IMR-90 (cell line): ENCODE data around the gene MGLL. TPM values are rescaled to one million over a fixed set of nuclear protein-coding genes. Genes with fewer than 3 reads are reported as not detected.

ENCODE experiments used
- ATAC-seq: fragments of 200-7000 bp; cut with Tn5 transposase; 2 replicates; pipeline ENCODE4 v1.9.1; 2020; ENCODE audit warnings: low read depth, mild to moderate bottlenecking, moderate library complexity
- BruUV-seq: library from RNA; stranded (reverse); fragments of 400-500 nt; replicated peaks from 2 replicates; lab custom pipeline; 2021; lab: Mats Ljungman, UMichigan
- CTCF ChIA-PET: fragments of 300-600 bp; formaldehyde crosslinking; extraction: SDS; loops from one replicate; lab custom pipeline; 2021; ENCODE audit warnings: antibody characterized with exemption; lab: Yijun Ruan, JAX
- POLR2A ChIA-PET: fragments of 300-600 bp; sonication (Branson Sonifier 250); formaldehyde crosslinking; loops from one replicate; lab custom pipeline; 2022; ENCODE audit warnings: antibody characterized with exemption; ENCODE audit not compliant: unreplicated experiment; lab: Charles Lee
- DNase-seq: peaks from one replicate; pipeline ENCODE4 v3.0.0; 2013
- H2AFZ ChIP-seq: replicated peaks from 2 replicates; pipeline ENCODE3; 2013; ENCODE audit warnings: low read length, mild to moderate bottlenecking; ENCODE audit not compliant: poor library complexity
- H2AK5ac ChIP-seq: 2 replicates; pipeline ENCODE4 v1.6.1; 2013; ENCODE audit warnings: low read depth, low read length, inconsistent platforms
- H2AK9ac ChIP-seq: replicated peaks from 2 replicates; pipeline ENCODE3; 2013; ENCODE audit warnings: mild to moderate bottlenecking, low read depth, low read length, moderate library complexity; ENCODE audit not compliant: poor library complexity
- H2BK120ac ChIP-seq: 2 replicates; pipeline ENCODE4 v1.6.1; 2013; ENCODE audit warnings: low read depth, low read length, inconsistent platforms
- H2BK15ac ChIP-seq: 3 replicates; pipeline ENCODE4 v1.6.1; 2013; ENCODE audit warnings: low read depth, low read length, inconsistent platforms
- H2BK20ac ChIP-seq: 2 replicates; pipeline ENCODE4 v1.6.1; 2013; ENCODE audit warnings: low read depth, mild to moderate bottlenecking, inconsistent platforms, low read length, moderate library complexity
- H2BK5ac ChIP-seq: 2 replicates; pipeline ENCODE4 v1.6.1; 2013; ENCODE audit warnings: mild to moderate bottlenecking, low read depth, low read length, inconsistent platforms; ENCODE audit not compliant: poor library complexity, severe bottlenecking
- H3K14ac ChIP-seq: replicated peaks from 2 replicates; pipeline ENCODE4 v1.6.1; 2013; ENCODE audit warnings: low read depth, low read length, inconsistent platforms
- H3K18ac ChIP-seq: 2 replicates; pipeline ENCODE4 v1.6.1; 2013; ENCODE audit warnings: low read depth, low read length, control low read depth
- H3K23ac ChIP-seq: 2 replicates; pipeline ENCODE4 v1.6.1; 2013; ENCODE audit warnings: low read depth, low read length, inconsistent platforms
- H3K27ac ChIP-seq: 2 replicates; pipeline ENCODE4 v1.5.1; 2013; ENCODE audit warnings: mild to moderate bottlenecking, control low read depth, low read length; ENCODE audit not compliant: insufficient read depth
- H3K27me3 ChIP-seq: 2 replicates; pipeline ENCODE4 v1.6.1; 2013; ENCODE audit warnings: low read length; ENCODE audit not compliant: control insufficient read depth, insufficient read depth
- H3K36me3 ChIP-seq: 2 replicates; pipeline ENCODE4 v1.6.1; 2013; ENCODE audit warnings: low read length, mixed read lengths; ENCODE audit not compliant: control insufficient read depth, insufficient read depth
- H3K4ac ChIP-seq: 2 replicates; pipeline ENCODE4 v1.6.1; 2013; ENCODE audit warnings: low read depth, low read length, inconsistent platforms
- H3K4me1 ChIP-seq: 2 replicates; pipeline ENCODE4 v1.6.1; 2013; ENCODE audit warnings: low read length, mixed read lengths; ENCODE audit not compliant: control insufficient read depth, insufficient read depth
- H3K4me2 ChIP-seq: 2 replicates; pipeline ENCODE4 v1.6.1; 2013; ENCODE audit warnings: low read depth, mild to moderate bottlenecking, control low read depth, low read length, moderate library complexity
- H3K4me3 ChIP-seq: 2 replicates; pipeline ENCODE4 v1.5.1; 2013; ENCODE audit warnings: low read depth, mild to moderate bottlenecking, control low read depth, low read length, moderate library complexity; ENCODE audit not compliant: insufficient read depth
- H3K56ac ChIP-seq: 2 replicates; pipeline ENCODE4 v1.6.1; 2013; ENCODE audit warnings: low read length, inconsistent platforms; ENCODE audit not compliant: insufficient read depth; ENCODE audit errors: extremely low read depth
- H3K79me1 ChIP-seq, 2 experiments: 2 replicates each; pipeline ENCODE4 v1.6.1; 2013; ENCODE audit warnings: low read length in 2 of 2, inconsistent platforms in 1 of 2, low read depth in 1 of 2
- H3K9ac ChIP-seq: 2 replicates; pipeline ENCODE4 v1.6.1; 2013; ENCODE audit warnings: low read depth, low read length, control low read depth
- H3K9me1 ChIP-seq: 2 replicates; pipeline ENCODE4 v1.6.1; 2013; ENCODE audit warnings: low read length, inconsistent platforms; ENCODE audit not compliant: insufficient read depth
- H3K9me3 ChIP-seq: 2 replicates; pipeline ENCODE4 v1.6.1; 2013; ENCODE audit warnings: low read length; ENCODE audit not compliant: control insufficient read depth, insufficient read depth
- H4K20me1 ChIP-seq: 2 replicates; pipeline ENCODE4 v1.6.1; 2013; ENCODE audit warnings: low read length, inconsistent platforms; ENCODE audit not compliant: insufficient read depth
- H4K5ac ChIP-seq: 2 replicates; pipeline ENCODE4 v1.6.1; 2013; ENCODE audit warnings: mild to moderate bottlenecking, low read depth, low read length, control low read depth
- H4K8ac ChIP-seq, 2 experiments: 2 replicates each; pipeline ENCODE4 v1.6.1; 2013; ENCODE audit warnings: low read depth in 2 of 2, low read length in 2 of 2, control low read depth in 1 of 2, inconsistent platforms in 1 of 2
- H4K91ac ChIP-seq: 2 replicates; pipeline ENCODE4 v1.6.1; 2013; ENCODE audit warnings: low read depth, low read length, inconsistent platforms; ENCODE audit not compliant: insufficient read depth
- BHLHE40 ChIP-seq: fragments of 150-350 bp; IDR thresholded peaks from 2 replicates; pipeline ENCODE4 v1.6.1; 2016; ENCODE audit warnings: mild to moderate bottlenecking, low read depth, low read length
- CEBPB ChIP-seq: IDR thresholded peaks from 2 replicates; pipeline ENCODE4 v1.6.1; 2012; ENCODE audit warnings: low read depth, low read length, improper control_type of control experiment
- CHD1 ChIP-seq: IDR thresholded peaks from 2 replicates; pipeline ENCODE4 v1.6.1; 2012; ENCODE audit warnings: low read depth, low read length, improper control_type of control experiment
- FOS ChIP-seq: fragments of 150-350 bp; IDR thresholded peaks from 2 replicates; pipeline ENCODE4 v1.6.1; 2016; ENCODE audit warnings: low read depth, low read length
- MAFK ChIP-seq: IDR thresholded peaks from 2 replicates; pipeline ENCODE4 v1.6.1; 2012; ENCODE audit warnings: low read depth, low read length, improper control_type of control experiment
- MAZ ChIP-seq: IDR thresholded peaks from 2 replicates; pipeline ENCODE4 v1.6.1; 2012; ENCODE audit warnings: low read depth, mild to moderate bottlenecking, low read length, improper control_type of control experiment, moderate library complexity, borderline replicate concordance
- MXI1 ChIP-seq: IDR thresholded peaks from 2 replicates; pipeline ENCODE4 v1.6.1; 2012; ENCODE audit warnings: low read depth, mild to moderate bottlenecking, low read length, moderate library complexity, borderline replicate concordance
- NFE2L2 ChIP-seq: fragments of 150-350 bp; IDR thresholded peaks from 2 replicates; pipeline ENCODE4 v1.6.1; 2016; ENCODE audit warnings: low read depth, mild to moderate bottlenecking, low read length
- POLR2A ChIP-seq: IDR thresholded peaks from 2 replicates; pipeline ENCODE4 v1.6.1; 2012; ENCODE audit warnings: mild to moderate bottlenecking, low read depth, low read length
- RAD21 ChIP-seq: IDR thresholded peaks from 2 replicates; pipeline ENCODE4 v1.6.1; 2012; ENCODE audit warnings: low read length, improper control_type of control experiment
- RCOR1 ChIP-seq: IDR thresholded peaks from 2 replicates; pipeline ENCODE4 v1.6.1; 2012; ENCODE audit warnings: mild to moderate bottlenecking, low read length, improper control_type of control experiment; ENCODE audit not compliant: insufficient replicate concordance
- RFX5 ChIP-seq: IDR thresholded peaks from 2 replicates; pipeline ENCODE4 v1.8.0; 2012; ENCODE audit warnings: low read depth, mild to moderate bottlenecking, low read length, moderate library complexity
- SMC3 ChIP-seq: fragments of 150-350 bp; IDR thresholded peaks from 2 replicates; pipeline ENCODE4 v1.6.1; 2016; ENCODE audit warnings: low read depth, mild to moderate bottlenecking, antibody characterized with exemption, low read length, moderate library complexity
- USF2 ChIP-seq: fragments of 150-350 bp; IDR thresholded peaks from 2 replicates; pipeline ENCODE4 v1.6.1; 2017; ENCODE audit warnings: mild to moderate bottlenecking, antibody characterized with exemption, low read length, low read depth
- WGBS, 2 experiments: methylation state at CpG; one replicate each; pipeline versions ENCODE4 v1.1.5 to v1.1.7; 2013; ENCODE audit warnings: missing lambda C conversion rate in 2 of 2; ENCODE audit not compliant: insufficient read length in 1 of 2; ENCODE audit errors: extremely low coverage in 2 of 2; 5-methylcytosine and 5-hydroxymethylcytosine counted together
- dilution Hi-C: fragments of 300-500 bp; cut with HindIII; formaldehyde crosslinking; loops from one replicate; pipeline ENCODE4 v1.14.3; 2018; ENCODE audit warnings: low sequenced_read_pairs; ENCODE audit not compliant: unreplicated experiment
- in situ Hi-C: fragments of 300-500 bp; cut with MboI; formaldehyde crosslinking; loops from 3 replicates; pipeline ENCODE4 v1.14.3; 2019; ENCODE audit warnings: low sequenced_read_pairs, inconsistent platforms, mixed read lengths
- intact Hi-C: fragments of 100-400 bp; cut with micrococcal nuclease; formaldehyde crosslinking; loops from 2 replicates; pipeline ENCODE4 v1.10.0; 2022
- polyA plus RNA-seq, 3 experiments: library from polyadenylated mRNA; depleted of rRNA; stranded (reverse); fragments of >200 nt; gene quantifications; 2 replicates each; pipeline ENCODE4 v1.2.3, GENCODE V29; 2012; ENCODE audit warnings: low replicate concordance in 1 of 3
- total RNA-seq: library from RNA; depleted of rRNA; stranded (reverse); fragments of >200 nt; gene quantifications from 2 replicates; pipeline ENCODE4 v1.2.3, GENCODE V29; 2012
- TF ChIP-seq, protein P1 (sequence below): fragments of 150-350 bp; IDR thresholded peaks from 2 replicates; pipeline ENCODE4 v1.6.1; 2016; ENCODE audit warnings: low read depth, mild to moderate bottlenecking, low read length, moderate library complexity, borderline replicate concordance
- TF ChIP-seq, protein P2 (sequence below): conservative IDR thresholded peaks from 2 replicates; pipeline ENCODE4 v1.5.1; 2012; ENCODE audit warnings: mild to moderate bottlenecking, low read depth, low read length, improper control_type of control experiment

MGLL gene
- total and polyA plus RNA-seq, 2 of the 4 experiments (the other 2 are of a cell fraction): 23.7 to 60.6 TPM

- no TSS peak for BruUV-seq
- H4K5ac ChIP-seq: no peak overlapping the region
- no peaks in the 10 kb centered on the region; the same call in 1 of the 2 replicates for H3K36me3 ChIP-seq
- WGBS, 2 experiments: no CpG with 5 or more reads among the region's 8 CpGs
- H3K9ac ChIP-seq: no peak overlapping the region
- H4K20me1 ChIP-seq: no peaks in the 10 kb centered on the region
- H4K8ac ChIP-seq: no peak overlapping the region
- H3K4me2 ChIP-seq: no peak overlapping the region
- no peak overlapping the region for H2BK120ac ChIP-seq
- TF ChIP-seq BHLHE40 (no peak), RAD21 (no peak), RFX5 (no peak), NFE2L2 (no peak), RCOR1 (no peak), MAZ (no peak), MAFK (no peak), MXI1 (no peak), CEBPB (no peak), SMC3 (no peak), POLR2A (no peak), USF2 (no peak), FOS (no peak), CHD1 (no peak)
- TF ChIP-seq, protein P1, sequence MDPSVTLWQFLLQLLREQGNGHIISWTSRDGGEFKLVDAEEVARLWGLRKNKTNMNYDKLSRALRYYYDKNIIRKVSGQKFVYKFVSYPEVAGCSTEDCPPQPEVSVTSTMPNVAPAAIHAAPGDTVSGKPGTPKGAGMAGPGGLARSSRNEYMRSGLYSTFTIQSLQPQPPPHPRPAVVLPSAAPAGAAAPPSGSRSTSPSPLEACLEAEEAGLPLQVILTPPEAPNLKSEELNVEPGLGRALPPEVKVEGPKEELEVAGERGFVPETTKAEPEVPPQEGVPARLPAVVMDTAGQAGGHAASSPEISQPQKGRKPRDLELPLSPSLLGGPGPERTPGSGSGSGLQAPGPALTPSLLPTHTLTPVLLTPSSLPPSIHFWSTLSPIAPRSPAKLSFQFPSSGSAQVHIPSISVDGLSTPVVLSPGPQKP: no peak
- TF ChIP-seq, protein P2, sequence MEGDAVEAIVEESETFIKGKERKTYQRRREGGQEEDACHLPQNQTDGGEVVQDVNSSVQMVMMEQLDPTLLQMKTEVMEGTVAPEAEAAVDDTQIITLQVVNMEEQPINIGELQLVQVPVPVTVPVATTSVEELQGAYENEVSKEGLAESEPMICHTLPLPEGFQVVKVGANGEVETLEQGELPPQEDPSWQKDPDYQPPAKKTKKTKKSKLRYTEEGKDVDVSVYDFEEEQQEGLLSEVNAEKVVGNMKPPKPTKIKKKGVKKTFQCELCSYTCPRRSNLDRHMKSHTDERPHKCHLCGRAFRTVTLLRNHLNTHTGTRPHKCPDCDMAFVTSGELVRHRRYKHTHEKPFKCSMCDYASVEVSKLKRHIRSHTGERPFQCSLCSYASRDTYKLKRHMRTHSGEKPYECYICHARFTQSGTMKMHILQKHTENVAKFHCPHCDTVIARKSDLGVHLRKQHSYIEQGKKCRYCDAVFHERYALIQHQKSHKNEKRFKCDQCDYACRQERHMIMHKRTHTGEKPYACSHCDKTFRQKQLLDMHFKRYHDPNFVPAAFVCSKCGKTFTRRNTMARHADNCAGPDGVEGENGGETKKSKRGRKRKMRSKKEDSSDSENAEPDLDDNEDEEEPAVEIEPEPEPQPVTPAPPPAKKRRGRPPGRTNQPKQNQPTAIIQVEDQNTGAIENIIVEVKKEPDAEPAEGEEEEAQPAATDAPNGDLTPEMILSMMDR: no peak
- peaks cover 33 to 49% of the 10 kb centered on the region in 2 experiments for H3K79me1 ChIP-seq
- no peak overlapping the region for H3K27ac ChIP-seq
- no peak overlapping the region for H3K56ac ChIP-seq
- no peak for ATAC-seq
- no peak overlapping the region for H2BK5ac ChIP-seq
- in situ Hi-C loops (no loop called here), intact Hi-C loops (no loop called here), dilution Hi-C loops (no loop called here)
- H3K18ac ChIP-seq: no peak overlapping the region
- no peak overlapping the region for H4K91ac ChIP-seq
- H2AFZ ChIP-seq: no peak overlapping the region
- no peak overlapping the region for H3K14ac ChIP-seq
- H3K9me1 ChIP-seq: peaks cover 25% of the 10 kb centered on the region
- no peaks in the 10 kb centered on the region for H3K27me3 ChIP-seq
- H3K4me3 ChIP-seq: no peak overlapping the region
- no peak overlapping the region for H2BK20ac ChIP-seq
- no peaks in the 10 kb centered on the region for H3K9me3 ChIP-seq
- H2AK5ac ChIP-seq: 0 out of 2 replicates have a peak overlapping the region, but pooled peaks have one; percentile 23
- H3K23ac ChIP-seq: no peak overlapping the region
- H2BK15ac ChIP-seq: no peak overlapping the region
- H3K4me1 ChIP-seq: peaks cover 13% of the 10 kb centered on the region
- ChIA-PET CTCF (no interaction called here), POLR2A (no interaction called here)
- H3K4ac ChIP-seq: no peak overlapping the region
- no peak for DNase-seq
- H2AK9ac ChIP-seq: no peak overlapping the region
Measured at GRCh38 chr3:127730171-127730570, 92.1 kb downstream of the MGLL start.
